Astrocyte of the spinal cord (primary cell): ENCODE results near the gene DHX8.
A peak's percentile ranks its signal among the peaks of the same experiment; 100 is the strongest.

Experiments used
- DNase-seq: peaks from one replicate; pipeline ENCODE4 v3.0.0; 2011; ENCODE audit warnings: low read depth, low spot score
- H3K4me3 ChIP-seq: 2 replicates; pipeline ENCODE4 v1.5.1; 2011; ENCODE audit warnings: low read depth, mild to moderate bottlenecking, low read length, moderate library complexity
- in situ Hi-C: cut with HindIII; loops from 2 replicates; pipeline ENCODE4 v1.10.0; 2017; ENCODE audit warnings: low sequenced_read_pairs
- TF ChIP-seq, protein P1 (sequence below): IDR thresholded peaks from 2 replicates; pipeline ENCODE4 v1.5.1; 2012; ENCODE audit warnings: low read depth, mild to moderate bottlenecking, low read length, inconsistent platforms

DHX8 gene

DNA sequence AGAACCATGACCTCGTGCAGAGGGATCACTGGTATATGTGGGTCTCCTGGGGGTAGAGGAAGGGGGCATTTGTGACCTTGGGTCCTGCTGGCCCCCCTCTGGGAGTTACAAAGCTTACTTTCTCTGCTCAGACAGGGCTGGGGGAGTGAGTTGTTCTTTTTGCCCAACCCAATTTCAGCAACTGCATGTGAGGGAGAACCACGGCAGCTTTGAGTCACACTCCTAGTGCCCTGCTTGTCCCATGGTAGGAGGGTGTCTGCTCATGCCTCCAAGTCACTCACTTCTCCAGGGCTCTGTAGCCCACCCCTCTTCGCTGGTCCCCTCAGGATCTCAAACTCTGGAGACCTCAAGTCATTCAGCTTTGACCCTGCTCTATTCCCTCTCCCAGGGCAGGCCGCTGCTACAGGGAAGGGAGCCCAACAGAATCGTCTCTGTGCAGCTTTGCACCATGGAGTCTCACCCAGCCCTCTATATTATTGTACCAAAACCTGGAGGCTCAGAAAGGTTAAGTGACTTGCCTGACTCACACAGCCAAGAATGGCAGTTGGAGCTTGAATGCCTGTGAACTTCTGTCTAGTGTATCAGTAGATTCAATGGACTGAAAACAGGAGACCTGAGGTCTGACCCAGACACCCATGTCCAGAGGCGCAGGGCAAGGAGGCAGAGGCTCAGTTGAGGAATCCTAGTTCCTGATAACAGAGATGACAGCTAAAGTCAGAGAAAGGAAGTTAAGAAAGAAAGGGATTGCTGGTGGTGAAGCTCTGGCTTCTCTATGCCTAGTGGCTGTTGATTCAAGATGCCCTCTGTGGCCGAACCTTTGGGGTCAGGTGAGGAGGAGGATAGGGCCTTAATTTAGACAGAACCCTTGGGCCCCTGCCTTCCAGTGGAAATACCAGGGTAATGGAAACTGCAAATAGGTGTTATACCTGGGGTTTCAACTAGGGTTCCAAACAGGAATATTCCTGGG lies 77.0 kb downstream of the DHX8 start:
- in situ Hi-C loops, result no loop called here
- no peak for DNase-seq
- TF ChIP-seq, protein P1, sequence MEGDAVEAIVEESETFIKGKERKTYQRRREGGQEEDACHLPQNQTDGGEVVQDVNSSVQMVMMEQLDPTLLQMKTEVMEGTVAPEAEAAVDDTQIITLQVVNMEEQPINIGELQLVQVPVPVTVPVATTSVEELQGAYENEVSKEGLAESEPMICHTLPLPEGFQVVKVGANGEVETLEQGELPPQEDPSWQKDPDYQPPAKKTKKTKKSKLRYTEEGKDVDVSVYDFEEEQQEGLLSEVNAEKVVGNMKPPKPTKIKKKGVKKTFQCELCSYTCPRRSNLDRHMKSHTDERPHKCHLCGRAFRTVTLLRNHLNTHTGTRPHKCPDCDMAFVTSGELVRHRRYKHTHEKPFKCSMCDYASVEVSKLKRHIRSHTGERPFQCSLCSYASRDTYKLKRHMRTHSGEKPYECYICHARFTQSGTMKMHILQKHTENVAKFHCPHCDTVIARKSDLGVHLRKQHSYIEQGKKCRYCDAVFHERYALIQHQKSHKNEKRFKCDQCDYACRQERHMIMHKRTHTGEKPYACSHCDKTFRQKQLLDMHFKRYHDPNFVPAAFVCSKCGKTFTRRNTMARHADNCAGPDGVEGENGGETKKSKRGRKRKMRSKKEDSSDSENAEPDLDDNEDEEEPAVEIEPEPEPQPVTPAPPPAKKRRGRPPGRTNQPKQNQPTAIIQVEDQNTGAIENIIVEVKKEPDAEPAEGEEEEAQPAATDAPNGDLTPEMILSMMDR, result no peak
- H3K4me3 ChIP-seq, result no peak overlapping the region

DNA sequence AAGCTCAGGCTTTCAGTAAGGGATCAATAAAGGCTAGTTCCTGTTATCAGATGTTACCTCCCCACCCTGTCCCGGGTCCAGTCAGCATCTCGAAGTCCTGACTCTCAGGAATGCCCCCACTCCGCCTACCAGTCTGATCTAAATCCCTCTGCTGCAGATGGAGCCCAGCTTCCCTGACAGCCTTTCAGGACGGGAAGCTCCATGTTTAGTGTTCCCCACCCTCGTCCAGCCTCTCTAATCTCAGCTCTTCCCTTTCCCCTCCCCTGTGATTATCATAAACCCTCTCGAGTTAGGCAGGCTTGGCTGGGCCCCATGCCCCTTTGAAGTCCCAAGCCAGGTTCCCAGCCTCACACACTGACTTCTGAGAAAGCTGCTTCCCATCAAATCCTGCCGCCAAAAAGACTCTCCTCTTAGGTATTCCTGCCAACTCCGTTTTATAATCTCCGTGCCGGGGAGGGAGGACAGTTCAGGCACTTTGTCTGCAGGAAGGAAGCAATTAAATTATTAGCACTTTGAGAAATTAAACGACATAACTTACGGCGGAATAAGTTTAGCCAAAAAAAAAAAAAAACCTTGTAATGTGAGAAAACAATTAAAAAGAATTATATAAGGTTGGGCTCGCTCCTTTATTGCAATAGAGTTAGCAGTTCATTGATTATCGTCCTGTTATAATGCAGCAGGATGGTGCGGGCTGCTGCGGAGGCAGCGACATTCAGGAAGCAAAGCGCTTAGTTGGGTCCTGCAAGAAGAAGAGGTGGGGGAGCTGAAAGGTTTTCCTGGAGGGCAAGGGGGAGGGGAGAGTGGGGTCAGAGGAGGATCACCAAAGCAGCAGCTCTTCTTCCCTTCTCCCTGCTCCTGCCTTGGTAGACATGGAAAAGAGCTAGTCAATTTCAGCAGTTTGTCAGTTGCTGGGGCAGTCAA lies 79.2 kb downstream of the DHX8 start:
- no peak for DNase-seq
- in situ Hi-C loops, result no loop called here
- TF ChIP-seq, protein P1, result no peak
- H3K4me3 ChIP-seq, result no peak overlapping the region

DNA sequence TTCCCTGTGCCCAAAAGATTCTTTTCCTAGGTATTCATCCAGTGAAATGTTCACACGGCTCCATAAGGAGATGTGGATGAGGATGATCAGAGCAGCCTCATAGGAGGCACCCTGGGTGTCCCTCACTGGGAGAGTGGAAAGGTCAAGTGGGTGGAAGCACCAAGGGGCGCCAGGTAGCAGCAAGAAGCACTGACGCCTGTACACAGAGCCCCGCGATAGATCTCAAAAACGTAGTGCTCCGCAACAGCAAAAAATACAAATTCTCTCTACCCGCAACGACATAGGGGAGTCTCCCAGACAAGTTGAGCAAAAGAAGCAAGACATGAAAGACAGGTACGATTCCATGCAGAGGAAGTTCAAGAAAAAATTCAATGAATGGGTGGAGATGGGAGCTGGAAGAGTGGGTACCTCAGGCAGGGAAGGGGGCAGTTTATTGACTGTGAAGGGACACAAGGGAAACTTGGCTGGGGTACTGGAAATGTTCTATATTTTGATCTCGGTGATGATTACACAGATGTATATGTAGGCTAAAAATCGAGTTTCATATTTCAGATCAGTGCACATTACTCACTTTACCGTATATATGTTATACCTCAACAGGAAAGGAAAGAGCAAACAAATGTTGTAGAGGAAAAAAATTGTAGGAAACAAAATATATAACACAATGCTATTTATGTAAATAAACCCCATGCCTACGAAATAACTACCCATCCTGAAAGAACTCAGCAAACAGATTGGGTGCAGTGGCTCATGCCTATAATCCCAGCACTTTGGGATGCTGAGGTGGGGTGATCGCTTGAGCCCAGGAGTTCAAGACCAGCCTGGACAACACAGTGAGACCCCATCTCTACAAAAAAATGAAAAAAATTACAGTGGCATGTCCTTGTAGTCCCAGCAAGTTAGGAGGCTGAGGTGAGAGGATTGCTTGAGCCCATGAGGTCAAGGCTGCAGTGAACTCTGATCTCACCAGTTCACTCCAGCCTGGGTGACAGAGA lies 80.1 kb downstream of the DHX8 start:
- TF ChIP-seq, protein P1, result no peak
- no peak overlapping the region for H3K4me3 ChIP-seq
- DNase-seq, result no peak
- in situ Hi-C loops, result no loop called here

DNA sequence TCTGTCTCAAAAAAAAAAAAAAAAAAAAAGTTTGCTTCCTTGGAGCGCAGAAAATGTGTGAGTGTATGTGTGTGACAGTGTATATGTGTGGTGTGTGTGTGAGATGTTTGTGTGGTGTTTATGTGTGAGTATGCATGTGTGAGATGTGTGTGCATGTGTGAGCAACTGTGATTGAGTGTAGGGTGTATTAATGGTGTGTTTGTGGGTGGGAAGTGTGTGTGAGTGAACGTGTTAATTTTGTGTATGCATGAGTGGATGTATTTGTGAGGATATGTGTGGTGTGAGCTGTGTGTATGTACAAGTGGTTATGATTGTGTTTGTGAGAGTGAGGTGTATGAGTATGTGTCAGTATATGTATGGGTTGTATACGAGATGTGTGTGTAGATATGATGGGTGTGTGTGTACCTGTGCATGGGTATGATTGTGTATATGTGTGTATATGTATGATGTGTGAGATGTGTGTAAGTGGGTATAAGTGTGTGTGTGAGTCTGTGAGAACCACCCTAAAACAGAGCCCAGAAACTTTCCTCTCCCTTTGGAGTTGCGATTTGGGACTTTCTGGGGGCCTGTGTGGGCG lies 84.8 kb downstream of the DHX8 start:
- in situ Hi-C loops, result no loop called here
- TF ChIP-seq, protein P1, result no peak
- no peak overlapping the region for H3K4me3 ChIP-seq
- no peak for DNase-seq

DNA sequence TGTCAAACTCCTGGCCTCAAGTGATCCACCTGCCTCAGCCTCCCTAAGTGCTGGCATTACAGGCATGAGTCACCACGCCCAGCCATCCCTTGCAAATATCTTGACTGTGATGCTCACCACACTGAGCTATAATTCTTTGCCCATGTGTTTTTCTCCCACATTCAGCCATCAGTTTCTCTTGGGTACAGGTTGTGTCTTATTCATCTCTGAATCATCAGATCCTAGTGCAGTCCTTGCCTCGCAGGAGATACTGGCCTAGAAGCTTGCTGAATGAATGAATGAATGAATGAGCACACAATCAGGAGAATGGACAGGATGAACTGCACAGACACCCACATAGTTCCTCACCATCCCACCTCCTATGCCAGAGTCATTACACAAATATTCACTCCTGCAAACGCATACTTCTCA lies 86.7 kb downstream of the DHX8 start:
- TF ChIP-seq, protein P1, result no peak
- H3K4me3 ChIP-seq, result no peak overlapping the region
- DNase-seq, result peak; percentile 58
- in situ Hi-C loops, result no loop called here
